NT2/D1 (cell line): ENCODE measurements around the gene SLC3A2.
"Not testable (repeated sequence)": the region's sequence is repeated elsewhere in the genome, so short reads cannot be mapped to it uniquely, and the experiment has no call there.

Experiments used
- SUZ12 ChIP-seq: IDR thresholded peaks from 2 replicates; pipeline ENCODE4 v1.6.1; 2011; ENCODE audit not compliant: insufficient read length, insufficient read depth; ENCODE audit errors: extremely low read depth
- YY1 ChIP-seq: IDR thresholded peaks from 2 replicates; pipeline ENCODE4 v1.6.1; 2011; ENCODE audit not compliant: insufficient read length, insufficient read depth
- ZNF274 ChIP-seq: IDR thresholded peaks from 2 replicates; pipeline ENCODE4 v1.6.1; 2011; ENCODE audit warnings: mild to moderate bottlenecking, low read depth, low read length

- TF ChIP-seq YY1, ZNF274, SUZ12: not testable (repeated sequence)
Measured at GRCh38 chr11:62842891-62843290, 37.8 kb upstream of the SLC3A2 start.
